Endothelial cell of umbilical vein (primary cell): ENCODE results near the gene GDPD3. TPM values are rescaled to one million over a fixed set of nuclear protein-coding genes. Genes with fewer than 3 reads are reported as not detected.
A peak's percentile ranks its signal among the peaks of the same experiment; 100 is the strongest.

ENCODE experiments used
- BruUV-seq: library from RNA; stranded (reverse); fragments of 400-500 nt; replicated peaks from 2 replicates; lab custom pipeline; 2021; lab: Mats Ljungman, UMichigan
- CTCF ChIA-PET: fragments of 300-600, 350-600 bp; sonication (Branson Sonifier 250); formaldehyde crosslinking; loops from one replicate; lab custom pipeline; 2021; ENCODE audit warnings: antibody characterized with exemption, inconsistent platforms; lab: Charles Lee
- POLR2A ChIA-PET: fragments of 300-600, 350-600 bp; sonication (Branson Sonifier 250); formaldehyde crosslinking; loops from one replicate; lab custom pipeline; 2021; ENCODE audit warnings: antibody characterized with exemption, inconsistent platforms; lab: Charles Lee
- DNase-seq: peaks from one replicate; pipeline ENCODE4 v3.0.0-alpha.2; 2011; ENCODE audit warnings: low read depth, low spot score
- FAIRE-seq: peaks from 2 replicates; lab custom pipeline; 2011; peaks lifted over from hg19 to GRCh38; lab: Jason Lieb, UNC
- H2AFZ ChIP-seq: 2 replicates; pipeline ENCODE4 v1.6.0; 2012; ENCODE audit warnings: low read depth, low read length, control low read depth, inconsistent platforms
- H3K27ac ChIP-seq: 2 replicates; pipeline ENCODE4 v1.5.1; 2011; ENCODE audit warnings: low read depth, mild to moderate bottlenecking, control low read depth, low read length, moderate library complexity; ENCODE audit not compliant: insufficient read depth
- H3K27me3 ChIP-seq, 2 experiments: 2 replicates each; pipeline versions ENCODE4 v1.6.0 to v1.6.1; 2011; ENCODE audit warnings: low read length in 2 of 2, mixed read lengths in 1 of 2; ENCODE audit not compliant: control insufficient read depth in 2 of 2, insufficient read depth in 2 of 2
- H3K36me3 ChIP-seq, 2 experiments: 2 replicates in 1 of 2; 3 replicates in 1 of 2; pipeline ENCODE4 v1.5.1; 2011; ENCODE audit warnings: low read length in 2 of 2, mild to moderate bottlenecking in 1 of 2, moderate library complexity in 1 of 2; ENCODE audit not compliant: control insufficient read depth in 2 of 2, insufficient read depth in 2 of 2; ENCODE audit errors: extremely low read depth in 1 of 2
- H3K4me1 ChIP-seq: 3 replicates; pipeline ENCODE4 v1.5.1; 2011; ENCODE audit warnings: mild to moderate bottlenecking, low read length; ENCODE audit not compliant: control insufficient read depth, insufficient read depth; ENCODE audit errors: extremely low read depth
- H3K4me2 ChIP-seq: 2 replicates; pipeline ENCODE4 v1.6.1; 2011; ENCODE audit warnings: low read length, control low read depth, mixed read lengths; ENCODE audit not compliant: insufficient read depth
- H3K4me3 ChIP-seq, 3 experiments: fragments of 200-600 bp in 1 of 3; sonication (generic), shearing (Covaris generic) in 1 of 3; replicated peaks in 1 of 3; 2 replicates each; pipeline ENCODE4 v1.5.1; 2011 to 2016; ENCODE audit warnings: control low read depth in 3 of 3, low read length in 3 of 3, mild to moderate bottlenecking in 2 of 3, inconsistent platforms in 1 of 3, low read depth in 1 of 3, moderate library complexity in 1 of 3; ENCODE audit not compliant: insufficient read depth in 1 of 3
- H3K79me2 ChIP-seq: 2 replicates; pipeline ENCODE4 v1.6.0; 2012; ENCODE audit warnings: low read length, inconsistent platforms; ENCODE audit not compliant: control insufficient read depth, insufficient read depth
- H3K9ac ChIP-seq: replicated peaks from 2 replicates; pipeline ENCODE3; 2011; ENCODE audit warnings: low read length, control low read depth; ENCODE audit not compliant: insufficient read depth; ENCODE audit errors: extremely low read depth
- H3K9me1 ChIP-seq: replicated peaks from 3 replicates; pipeline ENCODE4 v1.6.0; 2011; ENCODE audit warnings: mild to moderate bottlenecking, low read length; ENCODE audit not compliant: control insufficient read depth, insufficient read depth; ENCODE audit errors: extremely low read depth
- H3K9me3 ChIP-seq: replicated peaks from 2 replicates; pipeline ENCODE4 v1.5.1; 2012; ENCODE audit warnings: low read length, inconsistent platforms; ENCODE audit not compliant: control insufficient read depth, insufficient read depth
- H4K20me1 ChIP-seq: replicated peaks from 2 replicates; pipeline ENCODE3; 2011; ENCODE audit warnings: mild to moderate bottlenecking, low read length; ENCODE audit not compliant: control insufficient read depth, insufficient read depth; ENCODE audit errors: extremely low read depth
- CTCF ChIP-seq, 2 donors: IDR thresholded peaks; 1 replicate in 1 of 2; 2 replicates in 1 of 2; pipeline ENCODE4 v1.5.1; 2011; ENCODE audit warnings: low read length in 2 of 2, mild to moderate bottlenecking in 2 of 2, moderate library complexity in 2 of 2, control low read depth in 1 of 2, inconsistent platforms in 1 of 2, low read depth in 1 of 2; ENCODE audit not compliant: insufficient read depth in 1 of 2; ENCODE audit errors: extremely low read depth in 1 of 2
- EZH2 ChIP-seq: IDR thresholded peaks from 2 replicates; pipeline ENCODE4 v1.6.1; 2012; ENCODE audit warnings: borderline replicate concordance, low read depth, mild to moderate bottlenecking, moderate library complexity, low read length, inconsistent platforms; ENCODE audit not compliant: severe bottlenecking
- MAX ChIP-seq: IDR thresholded peaks from 2 replicates; pipeline ENCODE4 v1.6.1; 2011; ENCODE audit not compliant: insufficient read depth, insufficient read length
- POLR2A ChIP-seq: IDR thresholded peaks from 2 replicates; pipeline ENCODE4 v1.6.1; 2012; ENCODE audit warnings: low read depth, mild to moderate bottlenecking, control low read depth, low read length
- POLR2AphosphoS5 ChIP-seq: IDR thresholded peaks from 2 replicates; pipeline ENCODE4 v1.6.1; 2012; ENCODE audit warnings: low read depth, mild to moderate bottlenecking, control low read depth, low read length, moderate library complexity; ENCODE audit not compliant: insufficient read depth
- dilution Hi-C: fragments of 300-500 bp; cut with MboI; formaldehyde crosslinking; loops from one replicate; pipeline ENCODE4 v1.15.0; 2019; ENCODE audit warnings: low sequenced_read_pairs; ENCODE audit not compliant: extremely low pct_ligation_motif_present
- intact Hi-C: fragments of 100-400 bp; cut with micrococcal nuclease; formaldehyde crosslinking; loops from one replicate; pipeline ENCODE4 v1.10.0; 2022
- polyA plus RNA-seq, 4 experiments: library from polyadenylated mRNA; depleted of rRNA in 3 of 4; stranded (reverse) in 3 of 4; unstranded in 1 of 4; fragments of >200 nt; gene quantifications; 2 replicates each; pipeline versions ENCODE4 v1.2.1 to v1.2.3, GENCODE V29; 2011 to 2012; ENCODE audit warnings: missing spikeins in 1 of 4
- total RNA-seq: library from RNA; stranded (reverse); gene quantifications from 2 replicates; pipeline ENCODE4 v1.2.3, GENCODE V29; 2021

GDPD3 gene
- total and polyA plus RNA-seq, 2 donors (not counting 3 experiments of a cell fraction or from before 2014, with no cell fraction given), result 8.0 to 18.6 TPM

- Histone ChIP-seq H2AFZ (peak within 1 kb of the TSS; percentile 84), H3K9ac (peak within 1 kb of the TSS; percentile 63), H3K79me2 (no peaks in the 10 kb centered on the region), H3K4me1 (peaks cover 20% of the 10 kb centered on the region), H3K4me2 (peak within 1 kb of the TSS; percentile 85), H4K20me1 (no peaks in the 10 kb centered on the region), H3K9me3 (peaks cover 3% of the 10 kb centered on the region), H3K9me1 (no peaks in the 10 kb centered on the region), H3K27me3 (no peaks in the 10 kb centered on the region), H3K27ac (peak within 1 kb of the TSS; percentile 69), H3K4me3 (peak within 1 kb of the TSS in 2 of 3 experiments; percentile 58 to 76), H3K36me3 (peaks cover 0 to 8% of the 10 kb centered on the region in 2 experiments)
- TSS peak; percentile 68 for BruUV-seq
- peak; percentile 79 for TF ChIP-seq POLR2AphosphoS5
- TF ChIP-seq MAX, result no peak
- TF ChIP-seq POLR2A, result peak; percentile 62
- no peak for TF ChIP-seq CTCF (IDR thresholded peaks at IDR 0.05; ENCODE audit: extremely low read depth in 1 of 2, insufficient read depth in 1 of 2, low read depth in 1 of 2, low read length in 2 of 2)
- no peak for TF ChIP-seq EZH2
- intact Hi-C loops (loop anchor here (1.0 to 10.0 kb wide), 3 partner anchors 27 to 559 kb away; partner anchors contain the start of genes FBRS, MAPK3, PRR14 and ZNF771), dilution Hi-C loops (no loop called here)
- ChIA-PET POLR2A (interaction anchor here (0.6 kb wide), 1 partner anchor 281 kb away, joined by 6 read pairs; no protein-coding TSS in a partner anchor), CTCF (interaction anchor here (1.7 kb wide), 1 partner anchor 16 kb away, joined by 7 read pairs; no protein-coding TSS in a partner anchor)
- peak; percentile 89 for DNase-seq
- peak; percentile 75 for FAIRE-seq
Observed at GRCh38 chr16:30096105-30096861, 17.1 kb downstream of the GDPD3 start, which contains the start of gene YPEL3. Gene YPEL3, minus strand, starts transcription at chr16:30096213. Its CDS starts 731 bp downstream, at chr16:30095482.
